Right lobe of liver (tissue), 6 donors: Measurements from ENCODE around the gene SMIM23. TPM values are rescaled to one million over a fixed set of nuclear protein-coding genes. Genes with fewer than 3 reads are reported as not detected.

Experiments used
- ATAC-seq, 4 donors: fragments of 200-7000 bp; cut with Tn5 transposase; one replicate each; pipeline ENCODE4 v1.9.1; 2020; ENCODE audit warnings: mild to moderate bottlenecking in 4 of 4, moderate library complexity in 4 of 4
- DNase-seq, 3 donors: peaks; one replicate each; pipeline ENCODE4 v3.0.0-alpha.2; 2020
- H3K27ac ChIP-seq, 3 donors: fragments of 200-600 bp; one replicate each; pipeline ENCODE4 v1.8.0; 2022
- H3K27me3 ChIP-seq, 2 donors: fragments of 200-600 bp; one replicate each; pipeline ENCODE4 v1.8.0; 2022
- H3K36me3 ChIP-seq, 4 donors: fragments of 200-600 bp; sonication (generic) in 1 of 4; one replicate each; pipeline versions ENCODE4 v1.5.1 to v1.8.0; 2017 to 2022; ENCODE audit warnings: control low read depth in 1 of 4
- H3K4me1 ChIP-seq, 4 donors: fragments of 200-600 bp; sonication (generic) in 1 of 4; one replicate each; pipeline versions ENCODE4 v1.5.1 to v1.8.0; 2017 to 2022; ENCODE audit warnings: control low read depth in 1 of 4
- H3K4me3 ChIP-seq, 3 donors: fragments of 200-600 bp; one replicate each; pipeline ENCODE4 v1.8.0; 2022
- H3K9me3 ChIP-seq, 4 donors: fragments of 200-600 bp; sonication (generic) in 1 of 4; one replicate each; pipeline versions ENCODE4 v1.5.1 to v1.8.0; 2017 to 2022; ENCODE audit warnings: control low read depth in 1 of 4
- POLR2A ChIP-seq: fragments of 450-650 bp; IDR thresholded peaks from one replicate; pipeline ENCODE4 v1.6.1; 2017; ENCODE audit warnings: antibody characterized with exemption, mild to moderate bottlenecking
- WGBS: methylation state at CpG from one replicate; pipeline ENCODE4 v1.1.6; 2018; ENCODE audit warnings: low coverage, low lambda C conversion rate; ENCODE audit not compliant: insufficient coverage; ENCODE audit errors: missing lambda C conversion rate; 5-methylcytosine and 5-hydroxymethylcytosine counted together
- intact Hi-C, 2 donors: fragments of 100-400 bp; cut with DNase I; formaldehyde crosslinking; loops; one replicate each; pipeline versions ENCODE4 v1.11.2 to v1.14.1; 2022
- total RNA-seq, 6 experiments: library from RNA; depleted of rRNA in 2 of 6; stranded (reverse); fragments of >200 nt in 2 of 6; fragmentation: NEBNext Ultra II Directional in 3 of 6; extraction: Animal tissue kit (Norgen Biotek cat#: 25700) in 3 of 6; gene quantifications; one replicate each; pipeline versions ENCODE4 v1.1.0 to v1.2.4, GENCODE V29; 2016 to 2023
- TF ChIP-seq, protein P1 (sequence below), 4 donors: fragments of 200-600 bp in 3 of 4; fragments of 450-650 bp in 1 of 4; IDR thresholded peaks; one replicate each; pipeline versions ENCODE4 v1.5.1 to v1.8.0; 2016 to 2022; ENCODE audit warnings: antibody characterized with exemption in 4 of 4, mild to moderate bottlenecking in 2 of 4
- donor health status: DM: no; HTN: yes; CAD: no.
- donor health status: DM: no; HTN: no; CAD: no.
- donor health status: DM: no; HTN: no; CAD: no.
- donor health status: DM: no; HTN: yes; CAD: no.
- donor health status: DM: no; HTN: yes; CAD: no.

Gene SMIM23
- total RNA-seq, 6 experiments from 2014 or later = not detected

DNA sequence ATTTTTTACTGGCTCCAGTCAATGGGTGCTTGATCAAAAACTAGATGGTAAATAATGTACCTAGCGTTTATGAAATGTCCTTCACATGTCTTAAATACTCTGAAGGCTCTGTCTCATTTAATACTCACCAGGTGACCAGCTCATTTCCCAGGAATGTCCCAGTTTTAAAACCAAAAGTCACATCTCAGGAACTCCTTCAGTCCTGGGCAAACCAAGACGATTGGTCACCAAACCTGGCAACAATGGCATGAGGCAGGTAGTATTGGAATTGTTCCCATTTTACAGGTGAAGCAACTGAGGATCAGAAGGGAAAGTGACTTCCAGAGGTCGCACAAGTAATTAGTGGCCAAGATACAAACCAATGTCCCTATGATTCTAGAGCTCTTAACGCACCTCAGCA lies 27.7 kb downstream of the SMIM23 start:
- DNase-seq (no peak), ATAC-seq (no peak)
- H3K27ac ChIP-seq = no peak overlapping the region
- no peak overlapping the region for H3K4me3 ChIP-seq
- H3K9me3 ChIP-seq = no peaks in the 10 kb centered on the region
- H3K36me3 ChIP-seq = no peaks in the 10 kb centered on the region
- H3K4me1 ChIP-seq = no peaks in the 10 kb centered on the region
- WGBS = 86% methylated on average over 4 of the region's 4 CpGs
- no peaks in the 10 kb centered on the region for H3K27me3 ChIP-seq
- TF ChIP-seq, protein P1, sequence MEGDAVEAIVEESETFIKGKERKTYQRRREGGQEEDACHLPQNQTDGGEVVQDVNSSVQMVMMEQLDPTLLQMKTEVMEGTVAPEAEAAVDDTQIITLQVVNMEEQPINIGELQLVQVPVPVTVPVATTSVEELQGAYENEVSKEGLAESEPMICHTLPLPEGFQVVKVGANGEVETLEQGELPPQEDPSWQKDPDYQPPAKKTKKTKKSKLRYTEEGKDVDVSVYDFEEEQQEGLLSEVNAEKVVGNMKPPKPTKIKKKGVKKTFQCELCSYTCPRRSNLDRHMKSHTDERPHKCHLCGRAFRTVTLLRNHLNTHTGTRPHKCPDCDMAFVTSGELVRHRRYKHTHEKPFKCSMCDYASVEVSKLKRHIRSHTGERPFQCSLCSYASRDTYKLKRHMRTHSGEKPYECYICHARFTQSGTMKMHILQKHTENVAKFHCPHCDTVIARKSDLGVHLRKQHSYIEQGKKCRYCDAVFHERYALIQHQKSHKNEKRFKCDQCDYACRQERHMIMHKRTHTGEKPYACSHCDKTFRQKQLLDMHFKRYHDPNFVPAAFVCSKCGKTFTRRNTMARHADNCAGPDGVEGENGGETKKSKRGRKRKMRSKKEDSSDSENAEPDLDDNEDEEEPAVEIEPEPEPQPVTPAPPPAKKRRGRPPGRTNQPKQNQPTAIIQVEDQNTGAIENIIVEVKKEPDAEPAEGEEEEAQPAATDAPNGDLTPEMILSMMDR (IDR thresholded peaks at IDR 0.05) = no peak
- no peak for TF ChIP-seq POLR2A
- intact Hi-C loops = no loop called here

DNA sequence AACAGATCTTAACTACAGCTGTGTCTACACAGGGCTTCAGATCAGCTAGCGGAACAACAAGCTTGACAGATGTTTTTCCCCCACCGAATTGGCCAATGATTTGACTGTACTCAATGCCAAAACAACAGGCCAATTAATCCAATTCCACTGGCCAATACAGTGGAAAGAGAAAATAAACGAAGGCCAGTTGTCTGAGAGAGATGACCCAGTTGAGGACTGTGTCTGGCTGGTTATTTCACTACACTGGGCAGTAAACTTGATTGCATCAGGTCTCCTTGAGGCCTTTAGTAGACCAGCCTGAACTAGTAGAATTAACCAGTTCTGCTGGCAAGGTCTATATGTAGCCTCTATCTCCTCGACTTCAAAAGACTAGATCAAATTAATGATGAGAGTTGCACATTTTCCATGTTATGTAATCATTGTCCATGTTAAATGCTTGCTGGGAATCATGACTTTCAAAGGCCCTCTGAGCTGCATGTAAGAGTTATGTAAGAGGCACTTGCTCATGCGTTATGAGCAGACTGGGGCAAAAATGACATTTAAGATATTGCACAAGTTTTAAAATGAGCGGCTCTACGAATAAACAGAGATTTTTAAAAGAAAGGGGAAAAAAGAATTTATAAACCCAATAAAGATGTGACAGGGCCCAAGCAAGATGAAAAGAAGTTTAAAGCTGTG lies 28.3 kb downstream of the SMIM23 start:
- no peaks in the 10 kb centered on the region for H3K9me3 ChIP-seq
- H3K36me3 ChIP-seq = no peaks in the 10 kb centered on the region
- H3K27me3 ChIP-seq = no peaks in the 10 kb centered on the region
- no peak overlapping the region for H3K4me3 ChIP-seq
- no peaks in the 10 kb centered on the region for H3K4me1 ChIP-seq
- WGBS = 83% methylated on average over 6 of the region's 7 CpGs
- no peak for ATAC-seq
- intact Hi-C loops = no loop called here
- no peak overlapping the region for H3K27ac ChIP-seq
- no peak for TF ChIP-seq POLR2A
- TF ChIP-seq, protein P1 (IDR thresholded peaks at IDR 0.05) = no peak
- no peak for DNase-seq

DNA sequence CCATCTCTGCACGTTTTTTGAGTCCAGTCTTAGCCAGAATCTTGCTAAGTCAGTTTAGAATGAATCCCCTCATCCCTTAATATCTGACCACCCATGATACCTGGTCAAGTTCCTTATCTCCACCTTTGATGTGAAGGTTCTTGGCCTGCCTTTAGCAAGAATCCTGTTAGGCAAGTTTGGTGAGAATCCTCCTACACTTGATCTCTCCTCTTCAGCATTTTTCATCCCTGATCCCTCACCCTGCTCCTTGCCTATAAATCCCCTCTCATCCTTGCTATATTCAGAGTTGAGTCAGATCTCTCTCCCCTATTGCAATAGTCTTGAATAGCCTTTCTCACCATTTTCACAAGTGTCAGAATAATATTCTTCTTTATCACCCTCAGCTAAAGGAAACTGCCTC lies 31.0 kb downstream of the SMIM23 start:
- H3K9me3 ChIP-seq = no peaks in the 10 kb centered on the region

DNA sequence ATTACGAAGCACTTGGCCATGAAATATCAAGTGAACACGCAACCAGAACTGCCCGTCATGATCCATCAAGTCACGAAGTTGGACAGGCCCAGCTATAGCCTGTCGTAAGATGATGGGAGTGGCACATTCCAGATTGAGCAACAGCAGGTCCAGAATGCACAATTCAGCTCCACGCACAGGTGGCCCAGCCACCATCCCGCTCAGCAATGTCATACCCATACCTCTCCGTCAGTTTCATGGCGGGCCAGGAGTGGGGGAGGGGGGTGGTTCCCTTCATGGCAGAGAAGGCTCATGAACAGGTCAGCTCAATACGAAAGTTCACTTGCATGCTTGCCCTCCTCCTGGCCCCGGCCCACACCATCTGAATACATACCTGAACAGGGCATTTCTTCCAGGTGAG lies 34.9 kb downstream of the SMIM23 start:
- no peak for TF ChIP-seq POLR2A
- TF ChIP-seq, protein P1 (IDR thresholded peaks at IDR 0.05) = no peak
- 85% methylated on average over 6 of the region's 11 CpGs for WGBS

More for the DNA sequence above, 31.0 kb downstream of the SMIM23 start:
- ATAC-seq = no peak
- DNase-seq = no peak
- Histone ChIP-seq H3K4me1 (no peaks in the 10 kb centered on the region), H3K27ac (no peak overlapping the region), H3K36me3 (no peaks in the 10 kb centered on the region), H3K27me3 (no peaks in the 10 kb centered on the region), H3K4me3 (no peak overlapping the region)
- intact Hi-C loops = no loop called here
- TF ChIP-seq, protein P1 (IDR thresholded peaks at IDR 0.05) = no peak
- TF ChIP-seq POLR2A = no peak
- 11% methylated on average over 1 of the region's 1 CpG for WGBS

More for the DNA sequence above, 34.9 kb downstream of the SMIM23 start:
- H3K27ac ChIP-seq = no peak overlapping the region
- ATAC-seq (no peak), DNase-seq (no peak)
- no peaks in the 10 kb centered on the region for H3K4me1 ChIP-seq
- H3K9me3 ChIP-seq = no peaks in the 10 kb centered on the region
- H3K27me3 ChIP-seq = no peaks in the 10 kb centered on the region
- no peak overlapping the region for H3K4me3 ChIP-seq
- intact Hi-C loops = no loop called here
- no peaks in the 10 kb centered on the region for H3K36me3 ChIP-seq
